HL-60 (cell line): ENCODE measurements around the gene IDH3A.

Source experiments
- DNase-seq, 2 experiments: peaks; one replicate each; pipeline ENCODE4 v3.0.0-alpha.2; 2010 to 2020; ENCODE audit warnings: low read depth in 1 of 2, low spot score in 1 of 2
- H3K27ac ChIP-seq: fragments of 250-450 bp; sonication (Bioruptor Pico); replicated peaks from 2 replicates; pipeline ENCODE4 v1.5.1; 2020; ENCODE audit warnings: mild to moderate bottlenecking, moderate library complexity
- H3K27me3 ChIP-seq: fragments of 250-450 bp; sonication (Bioruptor Pico); 2 replicates; pipeline ENCODE4 v1.5.1; 2021; ENCODE audit warnings: mild to moderate bottlenecking, moderate library complexity; ENCODE audit not compliant: insufficient read depth, poor library complexity, severe bottlenecking
- H3K4me3 ChIP-seq: replicated peaks from 2 replicates; pipeline ENCODE4 v1.5.1; 2011; ENCODE audit warnings: mild to moderate bottlenecking, control low read depth, low read length; ENCODE audit not compliant: insufficient read depth
- GABPA ChIP-seq: IDR thresholded peaks from 2 replicates; pipeline ENCODE4 v1.6.1; 2012; ENCODE audit warnings: low read depth
- POLR2AphosphoS5 ChIP-seq: IDR thresholded peaks from 2 replicates; pipeline ENCODE4 v1.6.1; 2012; ENCODE audit warnings: low read depth
- SPI1 ChIP-seq: IDR thresholded peaks from 2 replicates; pipeline ENCODE4 v1.6.1; 2012; ENCODE audit warnings: low read depth, mild to moderate bottlenecking, borderline replicate concordance
- TF ChIP-seq, protein P1 (sequence below): IDR thresholded peaks from 2 replicates; pipeline ENCODE4 v1.6.1; 2012; ENCODE audit warnings: low read depth; ENCODE audit not compliant: insufficient replicate concordance
- TF ChIP-seq, protein P2 (sequence below): IDR thresholded peaks from one replicate; pipeline ENCODE4 v1.5.1; 2011; ENCODE audit warnings: low read length, control low read depth, inconsistent platforms; ENCODE audit not compliant: insufficient read depth

The IDH3A gene

DNA sequence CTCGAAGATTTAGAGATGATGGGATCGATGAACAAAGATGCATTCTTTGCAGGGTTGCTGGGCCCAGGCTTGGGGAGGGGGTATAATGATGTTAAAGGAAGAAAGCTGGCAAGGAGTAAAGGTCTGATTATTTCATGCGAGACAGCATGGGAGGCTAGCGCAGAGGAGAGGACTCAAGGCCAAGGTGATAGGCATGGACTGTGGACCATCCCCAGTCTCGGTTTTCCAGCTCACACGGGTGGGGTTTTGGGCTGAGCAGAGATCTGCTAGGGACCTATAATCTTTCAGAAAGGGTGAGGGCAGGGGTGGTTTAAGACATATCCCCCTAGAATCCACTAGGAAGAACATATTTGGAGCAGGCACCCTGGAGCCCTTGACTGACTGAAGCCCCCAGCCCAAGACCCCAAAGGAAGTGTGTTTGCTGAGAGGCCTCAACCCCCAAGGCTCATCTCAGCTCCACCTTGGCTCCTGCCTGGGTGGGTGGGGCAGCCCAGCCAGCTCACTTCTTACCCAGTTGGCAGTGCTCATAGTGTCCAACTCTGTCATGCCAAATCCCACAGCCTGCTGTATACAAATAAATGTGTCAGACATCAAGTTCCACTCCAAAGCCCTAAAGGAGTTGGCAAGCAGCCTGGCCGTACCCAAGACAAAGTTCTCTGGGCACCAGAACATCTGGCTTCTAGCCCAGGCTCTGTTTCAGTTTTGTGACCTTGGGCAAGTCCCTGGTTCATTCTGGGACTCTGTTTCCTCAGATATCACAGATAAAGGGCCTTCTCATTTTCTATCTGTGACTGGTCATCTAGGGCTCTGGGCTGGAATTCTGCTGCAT is 67.3 kb downstream of the IDH3A start:
- no peak for TF ChIP-seq GABPA
- TF ChIP-seq POLR2AphosphoS5, result no peak
- TF ChIP-seq SPI1, result no peak
- TF ChIP-seq, protein P1, sequence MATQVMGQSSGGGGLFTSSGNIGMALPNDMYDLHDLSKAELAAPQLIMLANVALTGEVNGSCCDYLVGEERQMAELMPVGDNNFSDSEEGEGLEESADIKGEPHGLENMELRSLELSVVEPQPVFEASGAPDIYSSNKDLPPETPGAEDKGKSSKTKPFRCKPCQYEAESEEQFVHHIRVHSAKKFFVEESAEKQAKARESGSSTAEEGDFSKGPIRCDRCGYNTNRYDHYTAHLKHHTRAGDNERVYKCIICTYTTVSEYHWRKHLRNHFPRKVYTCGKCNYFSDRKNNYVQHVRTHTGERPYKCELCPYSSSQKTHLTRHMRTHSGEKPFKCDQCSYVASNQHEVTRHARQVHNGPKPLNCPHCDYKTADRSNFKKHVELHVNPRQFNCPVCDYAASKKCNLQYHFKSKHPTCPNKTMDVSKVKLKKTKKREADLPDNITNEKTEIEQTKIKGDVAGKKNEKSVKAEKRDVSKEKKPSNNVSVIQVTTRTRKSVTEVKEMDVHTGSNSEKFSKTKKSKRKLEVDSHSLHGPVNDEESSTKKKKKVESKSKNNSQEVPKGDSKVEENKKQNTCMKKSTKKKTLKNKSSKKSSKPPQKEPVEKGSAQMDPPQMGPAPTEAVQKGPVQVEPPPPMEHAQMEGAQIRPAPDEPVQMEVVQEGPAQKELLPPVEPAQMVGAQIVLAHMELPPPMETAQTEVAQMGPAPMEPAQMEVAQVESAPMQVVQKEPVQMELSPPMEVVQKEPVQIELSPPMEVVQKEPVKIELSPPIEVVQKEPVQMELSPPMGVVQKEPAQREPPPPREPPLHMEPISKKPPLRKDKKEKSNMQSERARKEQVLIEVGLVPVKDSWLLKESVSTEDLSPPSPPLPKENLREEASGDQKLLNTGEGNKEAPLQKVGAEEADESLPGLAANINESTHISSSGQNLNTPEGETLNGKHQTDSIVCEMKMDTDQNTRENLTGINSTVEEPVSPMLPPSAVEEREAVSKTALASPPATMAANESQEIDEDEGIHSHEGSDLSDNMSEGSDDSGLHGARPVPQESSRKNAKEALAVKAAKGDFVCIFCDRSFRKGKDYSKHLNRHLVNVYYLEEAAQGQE, result no peak
- TF ChIP-seq, protein P2, sequence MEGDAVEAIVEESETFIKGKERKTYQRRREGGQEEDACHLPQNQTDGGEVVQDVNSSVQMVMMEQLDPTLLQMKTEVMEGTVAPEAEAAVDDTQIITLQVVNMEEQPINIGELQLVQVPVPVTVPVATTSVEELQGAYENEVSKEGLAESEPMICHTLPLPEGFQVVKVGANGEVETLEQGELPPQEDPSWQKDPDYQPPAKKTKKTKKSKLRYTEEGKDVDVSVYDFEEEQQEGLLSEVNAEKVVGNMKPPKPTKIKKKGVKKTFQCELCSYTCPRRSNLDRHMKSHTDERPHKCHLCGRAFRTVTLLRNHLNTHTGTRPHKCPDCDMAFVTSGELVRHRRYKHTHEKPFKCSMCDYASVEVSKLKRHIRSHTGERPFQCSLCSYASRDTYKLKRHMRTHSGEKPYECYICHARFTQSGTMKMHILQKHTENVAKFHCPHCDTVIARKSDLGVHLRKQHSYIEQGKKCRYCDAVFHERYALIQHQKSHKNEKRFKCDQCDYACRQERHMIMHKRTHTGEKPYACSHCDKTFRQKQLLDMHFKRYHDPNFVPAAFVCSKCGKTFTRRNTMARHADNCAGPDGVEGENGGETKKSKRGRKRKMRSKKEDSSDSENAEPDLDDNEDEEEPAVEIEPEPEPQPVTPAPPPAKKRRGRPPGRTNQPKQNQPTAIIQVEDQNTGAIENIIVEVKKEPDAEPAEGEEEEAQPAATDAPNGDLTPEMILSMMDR, result no peak
- H3K27me3 ChIP-seq, result no peaks in the 10 kb centered on the region
- H3K27ac ChIP-seq, result no peak overlapping the region
- DNase-seq, result no peak
- H3K4me3 ChIP-seq, result no peak overlapping the region

DNA sequence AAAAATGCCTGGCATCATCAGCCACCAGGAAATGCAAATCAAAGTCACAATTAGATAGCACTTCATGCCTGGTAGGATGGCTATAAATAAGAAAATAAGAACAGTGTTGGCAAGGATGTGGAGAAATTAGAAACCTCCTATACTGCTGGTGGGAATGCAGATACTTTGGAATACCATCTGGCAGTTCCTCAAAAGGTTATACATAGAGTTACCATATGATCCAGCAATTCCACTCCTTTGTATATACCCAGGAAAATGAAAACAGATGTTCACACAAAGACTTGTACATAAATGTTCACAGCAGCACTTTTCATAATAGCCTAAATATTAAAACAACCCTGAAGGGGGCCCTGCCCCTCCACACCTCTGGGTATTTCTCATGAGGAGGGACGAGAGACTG is 71.6 kb downstream of the IDH3A start:
- TF ChIP-seq, protein P2, result no peak
- TF ChIP-seq, protein P1, result no peak
- TF ChIP-seq POLR2AphosphoS5 (no peak), SPI1 (no peak), GABPA (no peak)
- no peak for DNase-seq
- H3K27ac ChIP-seq, result no peak overlapping the region
- no peaks in the 10 kb centered on the region for H3K27me3 ChIP-seq
- no peak overlapping the region for H3K4me3 ChIP-seq
